ENCODE data around the gene GLCE.

GRCh38 chr15:69141286-69141701 lies 19.1 kb upstream of the GLCE start:
- TF ChIP-seq, protein P1, sequence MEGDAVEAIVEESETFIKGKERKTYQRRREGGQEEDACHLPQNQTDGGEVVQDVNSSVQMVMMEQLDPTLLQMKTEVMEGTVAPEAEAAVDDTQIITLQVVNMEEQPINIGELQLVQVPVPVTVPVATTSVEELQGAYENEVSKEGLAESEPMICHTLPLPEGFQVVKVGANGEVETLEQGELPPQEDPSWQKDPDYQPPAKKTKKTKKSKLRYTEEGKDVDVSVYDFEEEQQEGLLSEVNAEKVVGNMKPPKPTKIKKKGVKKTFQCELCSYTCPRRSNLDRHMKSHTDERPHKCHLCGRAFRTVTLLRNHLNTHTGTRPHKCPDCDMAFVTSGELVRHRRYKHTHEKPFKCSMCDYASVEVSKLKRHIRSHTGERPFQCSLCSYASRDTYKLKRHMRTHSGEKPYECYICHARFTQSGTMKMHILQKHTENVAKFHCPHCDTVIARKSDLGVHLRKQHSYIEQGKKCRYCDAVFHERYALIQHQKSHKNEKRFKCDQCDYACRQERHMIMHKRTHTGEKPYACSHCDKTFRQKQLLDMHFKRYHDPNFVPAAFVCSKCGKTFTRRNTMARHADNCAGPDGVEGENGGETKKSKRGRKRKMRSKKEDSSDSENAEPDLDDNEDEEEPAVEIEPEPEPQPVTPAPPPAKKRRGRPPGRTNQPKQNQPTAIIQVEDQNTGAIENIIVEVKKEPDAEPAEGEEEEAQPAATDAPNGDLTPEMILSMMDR (IDR thresholded peaks at IDR 0.05 in 8 of 11, conservative IDR thresholded peaks at IDR 0.05 in 3 of 11), result no peak
- TF ChIP-seq POLR2AphosphoS5 (IDR thresholded peaks at IDR 0.05), result no peak
- TF ChIP-seq POLR2A (IDR thresholded peaks at IDR 0.05), result no peak
